Spleen (tissue), 7 donors: ENCODE results near the gene TEX10.

ENCODE experiments used
- POLR2A ChIP-seq, 3 donors: fragments of 450-650 bp; IDR thresholded peaks; one replicate each; pipeline ENCODE4 v1.5.1; 2017; ENCODE audit warnings: antibody characterized with exemption in 3 of 3, mild to moderate bottlenecking in 1 of 3
- TF ChIP-seq, protein P1 (sequence below), 11 experiments: fragments of 200-600 bp in 7 of 11; fragments of 450-650 bp in 4 of 11; sonication (generic) in 4 of 11; IDR thresholded peaks in 8 of 11; conservative IDR thresholded peaks in 3 of 11; 1 replicate in 7 of 11; 2 replicates in 4 of 11; pipeline versions ENCODE4 v1.4.0 to v1.8.0; 2016 to 2021; ENCODE audit warnings: antibody characterized with exemption in 11 of 11, inconsistent platforms in 4 of 11, mild to moderate bottlenecking in 1 of 11
- donor health status: DM: no; HTN: no; CAD: no; lungs with moderate emphysema.
- donor health status: DM: no; HTN: no; CAD: no.
- donor health status: DM: no; HTN: no; CAD: no.

DNA sequence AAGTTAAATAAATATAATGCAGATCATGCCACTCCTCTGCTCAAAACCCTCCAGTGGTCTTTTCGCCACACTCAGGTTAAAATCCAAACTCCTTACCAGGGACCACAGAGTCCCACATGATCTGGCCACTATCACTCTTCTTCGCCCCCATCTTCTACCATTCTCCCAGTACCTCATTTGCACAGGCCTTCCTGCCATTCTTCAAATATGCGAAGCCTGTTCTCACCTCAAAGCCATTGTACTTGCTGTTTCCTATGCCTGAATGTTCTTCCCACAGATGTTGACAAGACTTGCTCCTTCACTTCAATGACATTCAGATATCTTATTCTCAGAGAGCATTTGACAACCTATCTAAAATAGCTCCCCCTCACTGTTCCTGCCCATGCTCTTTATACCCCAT lies 10.9 kb downstream of the TEX10 start:
- no peak for TF ChIP-seq POLR2A (IDR thresholded peaks at IDR 0.05)
- TF ChIP-seq, protein P1, sequence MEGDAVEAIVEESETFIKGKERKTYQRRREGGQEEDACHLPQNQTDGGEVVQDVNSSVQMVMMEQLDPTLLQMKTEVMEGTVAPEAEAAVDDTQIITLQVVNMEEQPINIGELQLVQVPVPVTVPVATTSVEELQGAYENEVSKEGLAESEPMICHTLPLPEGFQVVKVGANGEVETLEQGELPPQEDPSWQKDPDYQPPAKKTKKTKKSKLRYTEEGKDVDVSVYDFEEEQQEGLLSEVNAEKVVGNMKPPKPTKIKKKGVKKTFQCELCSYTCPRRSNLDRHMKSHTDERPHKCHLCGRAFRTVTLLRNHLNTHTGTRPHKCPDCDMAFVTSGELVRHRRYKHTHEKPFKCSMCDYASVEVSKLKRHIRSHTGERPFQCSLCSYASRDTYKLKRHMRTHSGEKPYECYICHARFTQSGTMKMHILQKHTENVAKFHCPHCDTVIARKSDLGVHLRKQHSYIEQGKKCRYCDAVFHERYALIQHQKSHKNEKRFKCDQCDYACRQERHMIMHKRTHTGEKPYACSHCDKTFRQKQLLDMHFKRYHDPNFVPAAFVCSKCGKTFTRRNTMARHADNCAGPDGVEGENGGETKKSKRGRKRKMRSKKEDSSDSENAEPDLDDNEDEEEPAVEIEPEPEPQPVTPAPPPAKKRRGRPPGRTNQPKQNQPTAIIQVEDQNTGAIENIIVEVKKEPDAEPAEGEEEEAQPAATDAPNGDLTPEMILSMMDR (IDR thresholded peaks at IDR 0.05 in 8 of 11, conservative IDR thresholded peaks at IDR 0.05 in 3 of 11) = no peak
